EH (cell line): ENCODE data around the gene DGKA.
"Not testable (repeated sequence)": the region's sequence is repeated elsewhere in the genome, so short reads cannot be mapped to it uniquely, and the experiment has no call there.

Source experiments
- DNase-seq: peaks from one replicate; pipeline ENCODE4 v3.0.0-alpha.2; 2015; ENCODE audit warnings: low read depth

The DGKA gene

DNA sequence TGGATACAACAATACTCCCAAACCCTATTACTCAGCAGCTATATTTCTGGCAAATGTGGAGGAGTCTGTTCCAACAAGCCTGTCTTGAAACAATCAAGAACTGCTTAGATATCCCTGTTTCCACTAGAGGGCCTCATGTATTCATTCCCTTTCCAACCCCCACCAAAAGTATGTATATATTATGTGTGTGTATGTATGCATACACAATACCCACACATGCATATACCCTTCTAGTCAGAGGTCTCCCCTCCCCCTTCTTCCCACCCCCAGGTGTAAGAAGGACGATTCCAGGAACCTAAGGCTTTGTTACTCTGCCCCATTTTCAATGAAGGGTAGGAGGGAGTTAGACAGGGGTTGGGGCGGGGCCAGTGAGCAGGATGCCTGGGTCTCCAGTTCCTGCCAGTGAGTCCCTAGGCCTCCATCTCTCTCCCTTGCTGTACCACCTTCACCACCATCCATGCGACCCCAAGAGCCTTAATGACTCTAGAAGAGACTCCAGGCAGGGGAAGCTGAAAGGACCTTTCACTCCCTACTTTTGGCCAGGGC lies at the start of gene DGKA:
Gene DGKA, plus strand, starts transcription at position 392 of the 546 bp plus-strand sequence. CDS start 5,342 bp downstream, outside the sequence.
- peak; percentile 71 for DNase-seq

DNA sequence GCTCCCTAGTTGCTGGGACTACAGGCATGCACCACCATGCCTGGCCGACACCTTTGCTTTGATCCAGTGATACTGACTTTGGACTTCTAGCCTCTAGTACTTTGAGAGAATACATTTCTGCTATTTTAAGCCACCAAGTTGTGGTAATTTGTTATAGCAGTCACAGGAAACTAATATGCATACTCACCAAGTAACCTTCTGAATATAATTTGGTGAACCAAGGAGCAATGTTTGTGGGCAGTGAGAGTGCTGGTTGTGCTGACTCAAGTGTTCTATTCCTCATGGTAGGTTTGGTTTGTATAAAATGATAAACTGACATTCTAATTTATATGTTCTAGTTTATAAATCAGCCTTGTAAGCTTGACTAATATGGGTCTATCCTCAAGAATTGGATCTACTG lies 45.8 kb upstream of the DGKA start:
- no peak for DNase-seq

DNA sequence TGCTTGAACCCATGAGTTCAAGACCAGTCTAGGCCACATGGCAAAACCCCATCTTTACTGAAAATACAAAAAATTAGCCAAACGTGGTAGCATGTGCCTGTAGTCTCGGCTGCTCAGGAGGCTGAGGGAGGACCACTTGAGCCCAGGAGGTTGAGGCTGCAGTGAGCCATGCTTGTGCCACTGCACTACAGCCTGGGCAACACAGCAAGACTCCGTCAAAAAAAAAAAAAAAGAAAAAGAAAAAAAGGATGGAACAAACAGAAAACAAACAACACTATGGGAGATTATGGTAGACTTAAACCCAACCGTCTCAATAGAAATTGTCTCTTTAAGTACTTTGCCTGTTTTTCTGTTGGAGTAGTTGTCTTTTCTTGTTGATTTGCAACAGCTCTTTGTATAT lies 39.7 kb upstream of the DGKA start:
- DNase-seq, result no peak

GRCh38 chr12:55893723-55894122 lies 37.2 kb upstream of the DGKA start:
- DNase-seq, result no peak

DNA sequence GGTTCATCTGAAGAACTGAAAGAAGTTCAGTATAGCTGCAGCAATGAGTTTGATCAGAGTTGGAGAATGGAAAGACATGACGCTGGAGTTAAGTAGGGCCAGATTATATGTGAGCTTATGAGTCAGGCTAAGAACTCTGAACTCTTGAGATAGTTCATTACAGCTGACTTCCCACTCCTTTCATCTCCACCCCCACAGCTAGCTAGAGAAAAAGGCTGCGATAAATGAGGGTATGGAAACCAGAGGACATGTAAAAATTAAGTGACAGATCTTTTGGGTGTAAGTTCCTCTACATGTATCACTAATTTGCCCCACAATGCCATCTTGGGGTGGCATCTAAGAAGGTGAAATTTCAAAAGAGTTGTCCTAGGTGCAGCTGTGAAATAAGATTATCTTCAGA lies 31.9 kb upstream of the DGKA start:
- peak; percentile 11 for DNase-seq

- DNase-seq, result no peak
Measured at GRCh38 chr12:55901881-55902490, 29.0 kb upstream of the DGKA start.

GRCh38 chr12:55906056-55906455 lies 24.9 kb upstream of the DGKA start:
- DNase-seq, result peak; percentile 50

DNA sequence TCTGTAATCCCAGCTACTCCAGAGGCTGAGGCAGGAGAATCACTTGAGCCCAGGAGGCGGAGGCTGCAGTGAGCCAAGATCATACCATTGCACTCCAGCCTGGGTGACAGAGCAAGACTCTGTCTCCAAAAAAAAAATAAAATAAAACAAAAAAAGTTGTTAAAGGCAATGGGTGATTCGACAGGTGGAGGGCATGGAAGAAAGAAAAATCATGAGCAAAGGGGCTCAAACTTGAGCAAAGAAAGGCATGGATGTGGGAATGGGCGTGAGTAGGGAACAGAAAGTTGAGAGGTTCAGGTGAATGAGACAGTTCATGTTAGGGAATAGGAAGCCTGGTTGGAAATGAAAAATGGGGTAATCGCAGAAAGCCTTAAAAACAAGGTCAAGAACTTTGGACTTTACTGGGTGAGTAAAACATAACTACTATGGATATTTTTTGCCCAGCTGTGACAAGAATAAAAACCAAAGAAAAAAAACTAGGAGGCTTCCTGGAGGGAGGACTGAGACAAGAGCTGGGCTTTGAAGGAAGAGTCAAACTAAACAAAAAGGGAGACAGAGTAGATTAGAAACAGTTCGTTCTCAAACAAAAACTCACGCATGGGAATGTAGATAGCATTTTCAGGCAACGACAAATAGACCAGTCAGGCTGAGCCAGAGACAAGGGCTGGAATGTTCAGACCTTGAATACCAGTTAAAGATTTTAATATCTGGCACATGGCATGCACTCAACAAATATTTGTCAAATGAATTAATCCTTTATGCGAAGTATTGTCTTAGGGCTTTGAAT lies 22.0 kb upstream of the DGKA start:
- peak; percentile 60 for DNase-seq

DNA sequence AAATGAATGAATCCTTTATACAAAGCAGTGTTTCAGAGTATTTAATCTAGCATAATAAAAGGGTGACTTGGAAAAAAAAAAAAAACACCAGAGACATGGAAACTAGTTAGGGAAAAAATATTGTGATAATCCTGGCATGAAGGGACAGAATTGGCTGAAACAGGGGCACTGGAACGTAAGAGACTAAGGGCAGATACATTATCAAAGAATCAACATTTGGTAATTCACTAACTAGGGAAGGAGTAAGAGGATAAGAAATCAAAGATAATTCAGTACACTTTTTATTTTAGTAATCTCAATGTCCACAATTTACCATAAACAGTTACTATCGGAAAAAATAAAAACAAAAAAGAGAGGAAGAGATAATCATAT lies 21.5 kb upstream of the DGKA start:
- no peak for DNase-seq

- no peak for DNase-seq
Measured at GRCh38 chr12:55912908-55913307, 18.1 kb upstream of the DGKA start.

- DNase-seq, result no peak
Measured at GRCh38 chr12:55915482-55915859, 15.5 kb upstream of the DGKA start.

DNA sequence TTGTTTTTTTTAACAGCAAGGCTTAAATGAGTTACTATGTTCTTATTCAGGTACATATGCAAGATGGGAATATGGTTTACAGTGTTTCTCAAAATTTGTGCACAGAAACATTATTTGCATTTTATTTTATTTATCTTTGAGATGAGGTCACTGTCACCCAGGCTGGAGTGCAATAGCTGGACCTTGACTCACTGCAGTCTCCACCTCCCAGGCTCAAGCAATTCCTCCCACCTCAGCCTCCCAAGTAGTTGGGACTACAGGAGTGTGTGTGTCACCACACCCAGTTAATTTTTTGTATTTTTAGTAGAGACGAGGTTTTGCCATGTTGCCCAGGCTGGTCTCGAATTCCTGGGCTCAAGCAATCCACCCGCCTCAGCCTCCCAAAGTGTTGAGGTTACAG lies 11.9 kb upstream of the DGKA start:
- peak; percentile 78 for DNase-seq

- DNase-seq, result no peak
Measured at GRCh38 chr12:55922126-55922525, 8.8 kb upstream of the DGKA start.

DNA sequence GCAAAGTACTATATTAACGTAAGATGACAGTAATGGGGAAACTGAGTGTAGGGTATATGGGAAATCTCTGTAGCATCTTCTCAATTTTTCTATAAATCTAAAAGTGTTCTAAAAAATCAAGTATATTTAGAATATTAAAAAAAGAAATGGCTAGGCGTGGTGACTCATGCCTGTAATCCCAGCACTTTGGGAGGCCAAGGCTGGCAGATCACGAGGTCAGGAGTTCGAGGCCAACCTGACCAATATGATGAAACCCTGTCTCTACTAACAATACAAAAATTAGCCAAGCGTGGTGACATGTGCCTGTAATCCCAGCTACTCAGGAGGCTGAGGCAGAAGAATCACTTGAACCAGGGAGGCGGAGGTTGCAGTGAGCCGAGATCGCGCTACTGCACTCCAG lies 7.3 kb upstream of the DGKA start:
- not testable (repeated sequence) for DNase-seq

DNA sequence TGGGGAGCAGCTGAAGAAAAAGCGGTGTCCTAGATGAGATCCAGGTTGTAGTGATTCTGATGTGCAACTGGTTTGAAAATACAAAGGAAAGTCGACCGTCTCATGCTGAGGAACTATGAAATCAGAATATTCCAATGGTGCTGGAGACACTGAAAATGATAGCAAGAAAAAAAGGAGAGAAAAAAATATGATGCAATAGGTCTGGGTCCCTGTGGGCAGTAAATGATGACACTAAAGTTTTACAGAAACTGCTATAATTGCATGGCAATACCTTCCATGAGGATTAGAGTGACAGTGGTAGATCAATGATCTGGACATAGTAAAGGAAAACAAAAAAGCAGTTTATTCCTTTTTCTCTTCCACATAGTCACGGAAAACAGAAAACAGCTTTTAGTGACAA lies 5.6 kb upstream of the DGKA start:
- DNase-seq, result no peak

DNA sequence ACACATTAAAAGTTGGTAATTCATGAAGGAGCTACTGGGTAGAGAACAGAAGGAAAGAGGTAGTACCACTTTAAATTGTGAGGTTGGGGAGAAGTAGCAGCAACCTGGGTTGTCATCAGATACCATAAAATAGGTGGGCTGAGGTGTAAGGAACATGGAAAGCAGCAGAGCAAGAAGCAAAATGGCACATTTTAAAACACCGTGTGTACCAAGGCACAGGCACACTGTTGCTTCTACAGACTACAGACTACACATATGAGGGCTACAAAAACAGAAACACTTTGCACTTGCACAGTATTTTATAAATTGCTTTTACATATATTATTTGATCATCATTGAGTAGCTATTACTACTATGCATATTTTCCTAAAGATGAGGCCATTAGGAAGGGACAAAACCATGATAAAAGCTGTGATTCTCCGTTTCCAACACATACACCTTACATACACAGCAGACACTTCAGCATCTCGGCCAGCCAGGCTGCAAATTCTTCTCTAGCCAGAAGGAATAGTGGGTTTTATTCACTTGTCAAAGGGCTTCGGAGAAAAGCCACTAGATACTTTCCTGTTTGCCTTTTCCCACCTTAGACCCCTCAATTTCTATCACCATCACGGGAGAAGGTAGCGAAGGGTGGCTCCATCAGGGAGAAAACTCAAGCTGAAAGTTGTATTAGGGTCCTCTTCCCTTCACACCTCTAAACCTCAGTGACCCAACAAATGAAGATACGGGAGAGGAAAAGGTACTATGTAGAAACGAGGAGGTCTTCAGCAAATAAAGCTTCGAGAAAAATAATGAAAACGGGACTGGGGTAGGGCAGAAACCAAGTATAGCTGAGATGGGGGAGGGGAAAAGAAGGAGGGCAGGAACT lies 4.9 kb upstream of the DGKA start:
- no peak for DNase-seq

GRCh38 chr12:55926738-55927587 lies 4.0 kb upstream of the DGKA start:
- peak; percentile 93 for DNase-seq

GRCh38 chr12:55927588-55928502 lies 3.1 kb upstream of the DGKA start, which contains the start of gene PYM1:
TSS of gene PYM1 (minus strand) at chr12:55927894. CDS start at chr12:55927761, 133 bp downstream.
- DNase-seq, result peak; percentile 75

- no peak for DNase-seq
Measured at GRCh38 chr12:55929306-55929791, 1.6 kb upstream of the DGKA start.

DNA sequence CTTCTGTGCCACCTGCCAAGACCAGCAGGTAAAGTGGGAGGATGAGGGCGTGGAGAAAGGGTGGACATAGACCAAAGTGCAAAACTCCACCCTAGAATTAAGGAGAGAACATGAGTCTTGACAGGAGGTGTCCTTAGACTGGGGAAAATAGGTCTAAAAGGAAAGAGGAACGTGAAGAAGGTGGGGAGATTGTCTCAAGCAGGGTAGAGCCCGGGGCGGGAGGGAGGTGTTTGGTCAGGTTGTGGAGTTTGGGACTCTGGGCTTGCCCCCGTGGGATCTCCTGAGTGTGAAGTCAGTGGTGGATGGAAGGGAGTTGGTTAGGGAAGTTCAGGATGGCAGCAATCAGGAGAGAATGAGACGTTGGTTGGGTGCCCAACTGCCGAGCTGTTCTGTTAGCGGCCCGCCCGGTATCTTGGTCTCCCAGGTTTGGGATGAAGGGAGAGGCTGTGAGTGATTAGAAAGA lies 386 bp downstream of the DGKA start:
- DNase-seq, result no peak
